Left ventricle myocardium inferior (tissue), 1 donor: ENCODE data around the gene SCN8A. TPM values are rescaled to one million over a fixed set of nuclear protein-coding genes. Genes with fewer than 3 reads are reported as not detected.
"Not testable (repeated sequence)": the region's sequence is repeated elsewhere in the genome, so short reads cannot be mapped to it uniquely, and the experiment has no call there.

ENCODE experiments used
- DNase-seq: peaks from one replicate; pipeline ENCODE4 v3.0.0-alpha.2; 2020
- H3K27ac ChIP-seq: fragments of 200-600 bp; replicated peaks from 2 replicates; pipeline ENCODE4 v1.8.0; 2021
- H3K27me3 ChIP-seq: fragments of 200-600 bp; 2 replicates; pipeline ENCODE4 v1.8.0; 2021; ENCODE audit warnings: low read depth
- H3K36me3 ChIP-seq: fragments of 200-600 bp; 2 replicates; pipeline ENCODE4 v1.8.0; 2021
- H3K4me1 ChIP-seq: fragments of 200-600 bp; 2 replicates; pipeline ENCODE4 v1.8.0; 2021
- H3K4me3 ChIP-seq: fragments of 200-600 bp; 2 replicates; pipeline ENCODE4 v1.8.0; 2021; ENCODE audit warnings: mild to moderate bottlenecking, moderate library complexity
- H3K9me3 ChIP-seq: fragments of 200-600 bp; replicated peaks from 2 replicates; pipeline ENCODE4 v1.8.0; 2021
- CTCF ChIP-seq: fragments of 200-600 bp; IDR thresholded peaks from 2 replicates; pipeline ENCODE4 v1.8.0; 2021; ENCODE audit warnings: antibody characterized with exemption, mild to moderate bottlenecking, borderline replicate concordance
- intact Hi-C: fragments of 100-400 bp; cut with micrococcal nuclease; formaldehyde crosslinking; loops from one replicate; pipeline ENCODE4 v1.11.0; 2022
- long read RNA-seq: library from polyadenylated mRNA; unstranded; transcript quantifications from one replicate; pipeline ENCODE4 v2.0.0, GENCODE V29; 2021
- total RNA-seq: library from RNA; stranded (reverse); fragmentation: NEBNext Ultra II Directional; extraction: Animal tissue kit (Norgen Biotek cat#: 25700); gene quantifications from one replicate; pipeline ENCODE4 v1.2.1, GENCODE V29; 2021
- donor health status: DM: no; HTN: yes; CAD: no; lungs with severe emphysema.

Gene SCN8A
- 0.41 TPM for total RNA-seq
- long read RNA-seq, result 0 reads

- H3K4me3 ChIP-seq, result peak within 1 kb of the TSS; percentile 76
- intact Hi-C loops, result no loop called here
- peak; percentile 23 for DNase-seq
- peaks cover 92% of the 10 kb centered on the region for H3K27me3 ChIP-seq
- no peak for TF ChIP-seq CTCF
- H3K9me3 ChIP-seq, result no peaks in the 10 kb centered on the region
- H3K27ac ChIP-seq, result no peak within 1 kb of the TSS
- H3K4me1 ChIP-seq, result peaks cover 16% of the 10 kb centered on the region
- no peaks in the 10 kb centered on the region for H3K36me3 ChIP-seq
Measured at GRCh38 chr12:51591016-51591901, at the start of gene SCN8A. Gene SCN8A (plus strand): TSS chr12:51591233. CDS start chr12:51662818, 71,585 bp downstream.

- intact Hi-C loops, result no loop called here
- Histone ChIP-seq H3K9me3 (no peaks in the 10 kb centered on the region), H3K27me3 (peaks cover 59% of the 10 kb centered on the region), H3K27ac (no peak overlapping the region), H3K4me1 (no peaks in the 10 kb centered on the region), H3K4me3 (no peak overlapping the region), H3K36me3 (no peaks in the 10 kb centered on the region)
- DNase-seq, result no peak
- TF ChIP-seq CTCF, result no peak
Measured at GRCh38 chr12:51546097-51546496, 44.9 kb upstream of the SCN8A start.

GRCh38 chr12:51547606-51548005 is 43.4 kb upstream of the SCN8A start:
- no peak for TF ChIP-seq CTCF
- intact Hi-C loops, result no loop called here

GRCh38 chr12:51548241-51548640 is 42.8 kb upstream of the SCN8A start:
- Histone ChIP-seq H3K27ac (no peak overlapping the region), H3K4me1 (no peaks in the 10 kb centered on the region)
- no peak for DNase-seq

More at GRCh38 chr12:51547606-51548005, 43.4 kb upstream of the SCN8A start:
- Histone ChIP-seq H3K9me3 (no peaks in the 10 kb centered on the region), H3K27ac (no peak overlapping the region), H3K36me3 (no peaks in the 10 kb centered on the region), H3K27me3 (peaks cover 62% of the 10 kb centered on the region), H3K4me1 (no peaks in the 10 kb centered on the region), H3K4me3 (no peak overlapping the region)
- DNase-seq, result no peak

GRCh38 chr12:51549637-51550036 is 41.4 kb upstream of the SCN8A start:
- no peak for TF ChIP-seq CTCF
- intact Hi-C loops, result no loop called here
- peaks cover 52% of the 10 kb centered on the region for H3K27me3 ChIP-seq
- H3K27ac ChIP-seq, result no peak overlapping the region
- H3K9me3 ChIP-seq, result peaks cover 15% of the 10 kb centered on the region
- no peak for DNase-seq
- no peak overlapping the region for H3K4me3 ChIP-seq
- H3K36me3 ChIP-seq, result no peaks in the 10 kb centered on the region
- no peaks in the 10 kb centered on the region for H3K4me1 ChIP-seq

More at GRCh38 chr12:51548241-51548640, 42.8 kb upstream of the SCN8A start:
- no peaks in the 10 kb centered on the region for H3K36me3 ChIP-seq
- peaks cover 3% of the 10 kb centered on the region for H3K9me3 ChIP-seq
- intact Hi-C loops, result no loop called here
- H3K27me3 ChIP-seq, result peaks cover 62% of the 10 kb centered on the region
- H3K4me3 ChIP-seq, result no peak overlapping the region
- TF ChIP-seq CTCF, result no peak

GRCh38 chr12:51568271-51569032 is 22.6 kb upstream of the SCN8A start:
- H3K9me3 ChIP-seq, H3K4me3 ChIP-seq, H3K4me1 ChIP-seq, H3K27me3 ChIP-seq, H3K36me3 ChIP-seq, DNase-seq, intact Hi-C loops, H3K27ac ChIP-seq: not testable (repeated sequence)
